Left renal cortex interstitium (tissue), 4 donors: ENCODE measurements around the gene ABTB1. TPM values are rescaled to one million over a fixed set of nuclear protein-coding genes. Genes with fewer than 3 reads are reported as not detected.
"Not testable (repeated sequence)": the region's sequence is repeated elsewhere in the genome, so short reads cannot be mapped to it uniquely, and the experiment has no call there.

Experiments used
- DNase-seq, 4 donors: peaks; one replicate each; pipeline ENCODE4 v3.0.0-alpha.2; 2013; ENCODE audit warnings: low read depth in 4 of 4, low spot score in 2 of 4, missing footprints in 1 of 4
- polyA plus RNA-seq, 4 donors: library from polyadenylated mRNA; unstranded; fragments of 120-200 nt; gene quantifications; one replicate each; pipeline ENCODE4 v1.2.1, GENCODE V29; 2013; ENCODE audit not compliant: insufficient read length in 4 of 4

The ABTB1 gene
- polyA plus RNA-seq, 4 donors = 17.4 to 31.2 (median 26.8) TPM

DNA sequence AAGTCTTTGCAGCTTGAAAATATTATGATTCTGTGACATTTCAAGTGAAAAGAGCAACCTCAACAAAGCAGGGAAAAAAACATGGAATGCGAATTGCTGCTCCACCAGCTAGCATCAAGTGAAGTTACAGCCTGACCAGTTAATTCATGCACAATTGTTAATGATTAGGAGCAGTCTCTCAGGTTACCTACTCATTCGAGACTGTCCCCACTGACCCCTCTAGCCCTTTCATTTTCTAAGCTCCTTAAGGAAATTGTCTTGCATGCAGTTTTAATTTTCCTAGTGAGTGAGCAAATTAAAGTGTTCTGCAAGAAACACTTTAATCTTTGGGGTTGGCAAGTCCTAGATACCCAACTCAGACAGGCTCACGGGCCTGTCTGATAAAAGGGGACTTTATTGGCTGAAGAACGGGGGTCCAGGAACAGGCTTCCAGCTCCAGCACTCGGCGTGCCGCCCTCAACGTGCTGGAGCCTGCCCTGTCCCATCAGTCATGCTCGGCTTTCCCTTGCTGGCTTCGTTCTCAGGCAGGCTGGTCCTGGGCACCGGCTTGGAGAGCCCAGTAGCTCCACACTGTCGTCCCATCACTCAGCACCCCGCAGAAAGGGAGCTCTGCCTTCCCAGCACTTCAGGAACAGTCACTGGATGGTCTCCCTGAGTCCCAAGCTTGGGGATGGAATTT, 25.4 kb upstream of the ABTB1 start:
- DNase-seq = peak in 1 of 4 donors; percentile 23

DNA sequence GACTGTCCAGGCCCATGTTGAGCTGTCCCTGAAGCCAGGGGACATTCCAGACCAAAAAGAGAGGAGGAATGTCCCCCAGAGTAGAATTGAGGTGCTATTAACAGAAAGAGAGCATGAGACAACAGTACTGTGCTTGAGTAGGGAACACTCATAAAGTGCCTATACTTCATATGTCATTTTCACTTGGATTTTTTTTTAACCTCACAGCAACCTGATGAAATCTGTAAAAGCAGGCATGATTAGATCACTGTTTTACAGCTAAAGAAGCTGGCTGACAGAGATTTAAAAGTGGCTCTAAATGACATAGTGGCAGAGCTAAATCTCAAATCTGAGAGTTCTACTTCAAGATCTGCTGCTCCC, 24.9 kb upstream of the ABTB1 start:
- no peak for DNase-seq

DNA sequence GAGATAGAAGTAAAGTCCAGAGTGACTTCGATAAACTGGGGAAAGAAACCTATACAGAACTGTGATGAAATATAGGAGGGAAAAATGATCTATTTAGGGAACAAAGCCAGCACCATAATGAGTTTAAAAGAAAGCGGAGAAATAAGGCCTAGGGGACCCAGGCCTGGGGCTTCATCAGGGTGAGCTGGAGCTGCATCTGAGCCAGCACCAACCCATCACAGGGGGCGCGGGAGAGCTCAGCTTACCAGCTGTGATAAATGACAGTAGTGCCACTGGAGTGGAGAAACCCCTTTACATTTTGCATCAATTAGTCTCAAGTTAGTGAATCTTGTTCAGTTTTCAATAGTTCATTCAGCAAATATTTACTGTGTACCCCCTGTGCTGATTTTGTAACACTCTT, 22.5 kb upstream of the ABTB1 start:
- DNase-seq = no peak

DNA sequence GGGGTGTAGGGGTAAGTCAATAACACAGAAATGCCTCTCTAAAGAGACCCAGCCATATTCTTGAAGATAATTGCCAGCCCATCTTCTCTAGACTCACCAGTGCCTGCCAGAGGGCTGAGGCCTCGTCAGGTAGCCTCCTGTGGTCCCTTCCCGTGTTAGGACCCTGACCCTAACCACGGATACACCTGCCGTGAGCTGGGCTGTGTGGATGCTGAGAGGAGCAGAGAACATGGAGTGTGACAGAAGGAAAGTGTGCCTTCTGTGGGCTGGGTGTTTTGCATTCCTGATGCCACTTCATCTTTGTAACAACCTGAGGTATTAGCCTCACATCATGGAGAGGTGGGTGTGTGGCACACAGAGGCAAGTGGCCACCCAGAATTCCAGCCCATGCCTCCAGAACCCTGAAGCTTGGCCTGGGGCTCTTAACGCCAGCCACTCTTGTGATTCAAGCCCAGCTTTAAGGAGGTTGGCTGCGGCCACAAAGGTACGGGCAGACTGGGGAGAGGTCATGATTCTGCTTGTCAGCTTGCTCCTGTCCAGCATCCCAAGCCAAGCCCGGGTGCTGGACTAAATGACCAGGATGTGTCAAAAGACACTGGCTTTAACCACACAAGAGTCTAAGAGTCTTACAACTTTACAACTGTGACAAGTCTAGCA, 21.1 kb upstream of the ABTB1 start:
- DNase-seq = no peak

DNA sequence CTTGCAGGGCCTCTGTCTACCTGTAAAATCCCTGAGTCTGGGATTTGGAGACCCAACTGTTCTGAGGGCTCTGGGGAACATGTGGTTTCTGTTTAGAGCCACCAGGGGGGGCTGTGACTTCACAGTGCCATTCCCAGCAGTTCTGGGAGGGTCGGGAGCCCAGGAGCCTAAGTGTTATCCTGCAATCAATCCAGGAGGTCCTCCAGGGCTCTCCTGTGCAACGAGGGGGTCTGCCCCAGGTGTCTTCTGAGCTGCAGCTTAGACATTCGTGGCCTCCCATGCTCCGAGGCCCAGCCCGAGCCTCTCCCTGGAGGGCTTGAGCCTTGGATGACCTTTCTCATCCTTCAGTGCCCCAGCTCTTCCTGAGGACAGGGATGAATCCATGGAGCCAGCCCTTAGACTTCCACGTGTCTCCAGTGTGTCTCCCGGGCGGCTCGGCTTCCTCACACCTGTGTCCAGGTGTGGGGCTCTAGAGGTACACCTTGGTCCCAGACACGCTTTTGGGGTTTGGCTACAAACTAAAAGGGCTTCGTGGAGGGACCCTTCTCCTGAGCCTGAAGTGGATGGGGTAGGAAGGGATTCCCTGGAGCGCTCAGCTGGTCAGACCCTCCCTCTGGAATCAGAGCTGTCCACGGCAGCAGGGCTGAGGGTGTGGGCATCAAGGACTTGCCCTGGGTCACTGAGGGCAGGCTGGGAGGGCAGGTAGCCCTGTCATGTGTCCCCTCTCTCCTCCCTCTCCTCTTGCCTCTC, 20.3 kb upstream of the ABTB1 start:
- DNase-seq = peak in 1 of 4 donors; percentile 31

DNA sequence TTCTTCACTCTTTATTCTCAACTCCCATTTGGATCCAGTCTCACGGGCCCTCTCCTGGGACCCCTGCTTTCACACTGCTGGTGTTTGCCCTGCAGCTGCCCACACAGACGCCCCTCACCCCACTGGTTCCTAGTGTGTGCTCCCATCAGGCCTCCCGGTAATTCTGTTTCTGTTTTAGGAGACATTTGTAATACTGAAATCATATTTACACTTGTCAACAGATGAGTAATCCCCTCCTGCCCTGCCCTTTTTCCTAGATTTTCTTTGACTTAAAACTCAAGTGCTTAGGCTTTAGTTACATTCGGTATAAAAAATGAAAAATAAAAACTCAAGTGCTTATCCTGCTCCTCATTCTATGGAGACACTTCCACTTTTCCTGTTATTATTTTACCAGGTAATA, 18.4 kb upstream of the ABTB1 start:
- no peak for DNase-seq

DNA sequence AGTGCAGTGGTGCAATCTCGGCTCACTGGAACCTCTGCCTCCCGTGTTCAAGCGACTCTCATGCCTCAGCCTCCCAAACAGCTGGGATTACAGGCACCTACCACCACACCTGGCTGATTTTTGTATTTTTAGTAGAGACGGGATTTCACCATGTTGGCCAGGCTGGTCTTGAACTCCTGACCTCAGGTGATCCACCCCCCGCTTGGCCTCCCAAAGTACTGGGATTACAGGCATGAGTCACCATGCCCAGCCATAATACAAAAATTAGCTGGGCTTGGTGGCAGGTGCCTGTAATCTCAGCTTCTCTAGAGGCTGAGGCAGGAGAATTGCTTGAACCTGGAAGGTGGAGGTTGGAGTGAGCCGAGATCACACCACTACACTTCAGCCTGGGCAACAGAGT, 17.8 kb upstream of the ABTB1 start:
- not testable (repeated sequence) for DNase-seq

DNA sequence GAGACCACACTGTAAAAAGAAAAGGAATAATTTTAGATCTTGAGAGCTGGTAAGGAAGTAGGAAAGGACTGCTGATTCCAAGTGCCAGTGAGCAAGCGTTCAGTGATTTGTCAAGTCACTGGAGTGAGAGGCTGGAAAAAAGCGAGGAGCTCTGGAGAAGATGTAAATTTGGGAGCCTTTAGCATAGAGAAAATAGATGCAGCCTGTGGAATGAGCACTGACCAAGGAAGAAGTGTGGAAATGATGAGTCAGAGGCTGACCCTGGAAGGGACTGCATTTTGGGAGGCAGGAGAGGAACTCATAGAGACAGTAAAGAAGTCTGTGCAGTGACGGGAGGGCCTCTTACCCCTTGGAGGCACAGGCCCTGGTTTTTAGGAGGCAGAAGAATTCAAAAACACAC, 17.1 kb upstream of the ABTB1 start:
- DNase-seq = no peak

DNA sequence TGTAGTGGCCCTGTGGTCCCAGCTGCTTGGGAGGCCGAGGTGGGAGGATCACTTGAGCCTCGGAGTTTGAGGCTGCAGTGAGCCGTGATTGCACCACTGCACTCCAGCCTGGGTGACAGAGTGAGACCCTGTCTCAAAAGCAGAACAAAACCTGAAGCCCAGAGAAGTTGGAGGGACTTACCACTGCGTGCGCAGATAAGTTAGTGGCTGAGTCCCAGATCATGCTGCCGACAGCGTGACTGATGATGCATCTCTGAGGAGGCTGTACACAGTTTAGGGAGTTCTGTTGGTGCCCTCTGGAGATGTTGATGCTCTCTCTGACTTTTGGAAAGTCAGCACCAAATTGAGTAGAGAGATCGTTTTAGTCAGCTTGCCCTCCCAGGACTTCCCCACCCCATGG, 15.8 kb upstream of the ABTB1 start:
- DNase-seq = no peak

DNA sequence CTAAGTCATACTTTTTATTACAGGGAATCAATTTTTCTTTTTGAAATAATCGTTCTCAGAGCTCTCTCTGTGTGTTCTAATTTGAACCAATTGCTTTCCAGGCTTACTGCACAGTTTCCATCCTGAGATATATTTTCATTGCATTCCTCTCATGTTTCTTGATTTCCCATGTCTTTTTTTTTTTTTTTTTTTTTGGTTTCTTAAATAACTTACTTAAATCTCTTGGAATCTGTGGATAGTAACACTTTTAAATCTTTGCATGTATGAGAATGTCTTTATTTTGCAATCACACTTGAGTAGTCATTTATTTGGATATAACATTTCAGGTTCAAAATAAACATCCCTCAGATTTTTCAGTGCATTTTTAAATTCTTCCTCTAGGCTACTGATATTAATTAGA, 14.5 kb upstream of the ABTB1 start:
- no peak for DNase-seq

DNA sequence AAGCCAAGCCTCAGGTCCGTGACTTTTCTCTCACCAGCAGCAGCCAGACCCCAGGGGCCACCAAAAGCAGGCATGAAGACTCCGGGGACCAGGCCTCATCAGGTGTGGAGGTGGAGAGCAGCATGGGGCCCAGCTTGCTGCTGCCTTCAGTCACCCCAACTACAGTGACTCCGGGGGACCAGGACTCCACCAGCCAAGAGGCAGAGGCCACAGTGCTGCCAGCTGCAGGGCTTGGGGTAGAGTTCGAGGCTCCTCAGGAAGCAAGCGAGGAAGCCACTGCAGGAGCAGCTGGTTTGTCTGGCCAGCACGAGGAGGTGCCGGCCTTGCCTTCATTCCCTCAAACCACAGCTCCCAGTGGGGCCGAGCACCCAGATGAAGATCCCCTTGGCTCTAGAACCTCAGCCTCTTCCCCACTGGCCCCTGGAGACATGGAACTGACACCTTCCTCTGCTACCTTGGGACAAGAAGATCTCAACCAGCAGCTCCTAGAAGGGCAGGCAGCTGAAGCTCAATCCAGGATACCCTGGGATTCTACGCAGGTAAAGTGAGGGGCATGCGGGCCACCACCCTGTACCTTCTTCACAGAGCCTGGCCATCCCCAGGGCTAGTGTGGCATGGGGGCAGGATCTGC, 12.0 kb upstream of the ABTB1 start:
- DNase-seq = no peak

DNA sequence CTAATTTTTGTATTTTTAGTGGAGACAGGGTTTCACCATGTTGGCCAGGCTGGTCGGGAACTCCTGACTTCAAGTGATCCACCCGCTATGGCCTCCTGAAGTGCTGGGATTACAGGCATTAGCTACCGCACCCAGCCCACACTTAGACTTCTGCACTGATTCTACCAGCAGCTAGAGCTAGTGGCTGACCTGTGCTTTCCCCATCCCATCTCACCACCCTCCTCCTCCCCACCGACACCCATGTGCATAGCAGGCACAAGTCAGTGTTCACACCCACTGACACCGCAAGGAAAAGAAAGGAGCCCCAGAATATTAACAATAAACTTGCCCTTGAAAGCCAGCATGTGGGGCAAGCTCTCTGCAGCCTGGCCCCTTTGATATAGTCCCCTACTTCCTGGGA, 11.2 kb upstream of the ABTB1 start:
- no peak for DNase-seq

DNA sequence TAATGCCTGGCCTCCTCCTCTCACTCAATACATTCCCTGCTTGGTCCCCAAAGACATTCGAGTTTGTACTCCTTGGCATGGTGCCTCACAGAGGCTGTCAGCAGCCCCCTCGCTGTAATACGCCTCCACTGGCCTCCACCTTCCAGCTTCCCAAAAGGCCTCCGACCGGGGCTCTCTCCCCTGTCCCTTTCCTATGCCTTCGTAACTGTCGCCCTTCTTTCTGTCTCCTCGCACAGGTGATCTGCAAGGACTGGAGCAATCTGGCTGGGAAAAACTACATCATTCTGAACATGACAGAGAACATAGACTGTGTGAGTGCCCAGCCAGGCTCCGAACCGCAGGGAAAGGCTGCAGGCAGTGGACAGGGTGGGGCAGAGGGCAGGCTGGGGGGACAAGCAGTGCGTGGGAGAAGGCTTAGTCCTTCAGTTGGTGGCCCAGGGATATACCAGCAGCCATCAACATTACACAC, 10.7 kb upstream of the ABTB1 start:
- DNase-seq = no peak

DNA sequence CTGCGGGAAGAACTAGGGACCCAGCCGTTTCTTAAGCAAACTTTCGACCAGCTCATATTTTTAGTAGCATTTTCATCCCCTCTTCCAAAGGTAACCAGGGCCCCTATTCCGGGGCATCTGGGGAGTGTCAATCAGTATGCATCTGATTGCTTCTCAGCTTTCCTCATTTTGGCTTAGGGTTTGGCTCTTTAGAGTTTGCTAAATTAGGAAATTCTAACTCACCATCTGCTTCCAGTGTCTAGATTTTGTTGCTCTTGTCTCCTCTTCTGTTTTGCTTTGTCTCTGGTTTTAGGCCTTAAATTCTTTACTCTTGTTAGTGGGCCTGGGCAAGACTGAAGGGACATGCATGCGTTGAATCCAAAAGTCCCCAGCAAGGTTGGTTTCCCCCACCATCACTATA, 9.6 kb upstream of the ABTB1 start:
- no peak for DNase-seq

DNA sequence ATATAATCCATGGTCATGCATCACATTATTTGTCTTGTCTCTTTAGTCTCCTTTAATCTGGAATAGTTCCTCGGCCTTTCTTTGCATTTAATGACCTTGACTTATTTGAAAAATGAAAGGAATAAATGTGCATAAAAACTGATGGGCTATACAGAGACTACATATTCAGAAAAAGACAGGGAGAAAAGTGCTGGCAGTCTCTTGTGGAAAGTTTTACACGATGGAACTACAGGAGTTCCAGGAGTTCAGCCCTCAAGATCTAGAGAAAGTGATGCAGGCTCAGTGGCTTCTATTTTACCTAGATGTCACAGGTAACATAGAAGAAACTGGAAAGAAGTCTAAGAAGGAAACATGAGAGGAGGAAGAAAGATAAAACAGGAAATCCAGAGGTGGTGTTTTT, 7.6 kb upstream of the ABTB1 start:
- no peak for DNase-seq

DNA sequence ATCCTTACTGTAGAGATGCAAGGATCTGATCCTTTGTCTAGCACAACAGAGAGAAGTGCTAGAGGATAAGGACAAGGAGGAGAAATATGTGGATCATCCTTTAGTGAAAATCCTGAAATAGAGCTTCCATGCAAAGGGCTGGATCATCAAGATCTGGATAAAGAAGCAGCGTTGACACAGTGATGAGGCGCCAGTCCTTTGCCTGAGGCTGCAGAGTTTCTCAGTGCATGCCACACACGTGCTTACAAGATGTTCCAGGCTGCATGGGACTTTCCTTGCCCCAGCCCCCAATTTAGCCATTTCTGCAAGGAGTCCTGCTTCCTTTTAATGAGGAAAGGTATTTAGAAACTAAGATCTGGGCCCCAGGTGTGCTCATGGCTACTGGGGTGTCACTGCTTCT, 7.2 kb upstream of the ABTB1 start:
- no peak for DNase-seq

DNA sequence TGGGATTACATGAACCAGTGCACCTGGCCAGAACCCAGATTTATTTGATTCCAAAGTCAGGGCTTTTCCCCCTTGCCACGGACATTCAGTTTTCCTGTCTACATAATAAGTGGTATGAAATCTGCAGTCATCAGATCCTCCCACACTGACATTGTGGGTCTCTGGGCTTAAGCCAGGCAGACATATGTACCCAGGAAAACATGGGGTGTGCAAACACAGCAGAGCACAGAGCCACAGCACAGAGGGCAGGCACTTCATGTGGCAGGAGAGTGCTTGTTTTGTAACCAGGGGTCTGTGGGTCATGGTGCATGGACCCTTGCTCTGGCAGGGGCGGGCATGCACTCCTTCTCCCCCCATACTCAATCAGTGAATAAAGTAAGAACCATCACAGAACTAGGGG, 6.1 kb upstream of the ABTB1 start:
- no peak for DNase-seq

DNA sequence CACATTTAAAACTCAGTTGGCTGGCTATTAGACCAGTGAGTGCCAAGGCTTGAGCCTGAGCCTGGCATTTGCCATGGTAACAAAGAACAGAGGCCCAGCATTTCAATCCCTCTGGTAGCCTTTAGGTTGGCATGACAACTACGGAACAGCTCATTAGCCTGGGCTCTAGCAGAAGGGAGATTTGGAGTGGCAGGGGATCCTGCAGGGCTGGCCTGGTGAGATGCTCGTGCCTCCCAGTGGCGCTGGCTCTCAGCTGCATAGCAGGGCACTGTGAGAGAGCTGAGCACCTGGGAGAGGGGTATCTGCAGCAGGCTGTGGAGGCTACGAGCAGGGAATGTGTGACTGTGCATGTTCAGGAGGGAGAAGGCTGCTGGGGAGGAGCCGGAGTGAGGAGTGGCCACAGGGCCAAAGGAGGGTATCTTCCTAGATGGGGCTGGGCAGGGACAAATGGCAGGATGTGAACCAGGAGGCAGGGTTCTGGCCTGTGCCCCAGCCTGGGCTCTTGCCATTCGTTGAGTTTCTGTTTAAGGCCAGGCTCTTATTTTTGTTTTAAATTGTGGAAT, 5.6 kb upstream of the ABTB1 start:
- no peak for DNase-seq

DNA sequence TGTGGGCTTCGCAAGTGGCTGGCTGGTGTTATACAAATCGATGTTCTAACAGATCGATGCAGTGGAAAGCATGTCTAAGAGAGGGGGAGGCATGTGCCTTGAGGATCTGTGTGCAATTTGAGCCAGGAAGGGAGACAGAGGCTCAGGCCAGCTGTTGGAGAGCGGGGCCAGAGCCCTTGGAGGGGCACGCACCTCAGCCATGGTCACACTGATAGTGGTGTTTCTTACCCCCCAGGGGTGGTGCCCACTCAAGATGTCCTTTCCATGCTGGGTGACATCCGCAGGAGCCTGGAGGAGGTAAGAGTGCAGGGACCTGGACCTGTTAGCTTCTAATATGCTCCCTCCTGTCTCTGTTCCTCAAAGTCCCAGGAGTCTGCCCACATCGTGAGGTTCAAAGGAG, 3.8 kb upstream of the ABTB1 start:
- DNase-seq = no peak

DNA sequence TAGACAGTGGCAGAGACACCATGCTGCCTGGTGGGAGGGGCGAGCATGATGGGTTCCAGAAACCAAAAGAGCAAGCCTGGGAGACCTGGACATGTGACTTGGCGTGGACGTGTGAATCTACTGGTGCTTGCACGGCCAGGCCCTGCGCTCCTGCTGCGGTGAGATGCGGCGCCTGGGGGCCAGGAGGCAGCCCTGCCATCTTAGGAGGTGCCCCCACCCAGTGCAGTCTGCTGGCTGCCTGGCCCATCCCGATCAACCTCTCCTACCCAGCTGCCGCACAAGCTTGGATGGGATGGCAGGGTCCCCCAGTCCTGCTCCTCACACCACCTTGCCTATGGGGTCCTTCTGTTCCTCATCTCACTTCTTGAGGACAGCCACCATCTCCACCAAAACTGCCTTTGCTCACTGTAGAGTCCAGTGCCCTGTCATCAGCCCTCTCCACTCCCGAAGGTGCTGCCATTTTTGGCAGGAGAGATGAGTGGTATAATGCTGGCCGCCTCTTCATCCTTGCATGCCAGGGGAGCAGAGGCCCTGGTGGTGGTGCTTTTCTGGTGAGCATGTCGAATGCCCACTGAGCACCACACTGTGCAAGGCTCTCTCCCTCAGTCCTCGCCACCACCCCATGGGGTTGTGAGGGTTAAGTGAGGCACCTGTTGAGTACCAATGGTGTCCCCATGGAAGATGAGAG, 3.1 kb upstream of the ABTB1 start:
- no peak for DNase-seq

DNA sequence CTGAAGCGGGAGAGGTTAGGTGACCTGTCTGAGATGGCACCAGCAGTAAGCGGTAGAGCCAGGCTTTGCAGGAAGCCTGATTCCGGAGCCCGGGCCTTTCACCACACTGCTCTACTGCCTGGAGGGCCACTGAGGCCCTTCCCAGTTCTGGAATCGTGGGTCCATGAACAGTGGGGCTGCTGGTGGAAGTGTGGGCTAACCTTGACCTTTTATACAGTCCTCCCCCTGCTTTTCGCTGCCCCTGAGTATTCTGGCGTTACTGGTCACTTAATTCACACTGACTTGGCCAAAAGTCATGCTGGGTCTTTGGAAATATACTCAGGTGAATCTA, 2.6 kb upstream of the ABTB1 start:
- no peak for DNase-seq
